Activated T-helper 1 cell treated with anti-CD3 and anti-CD28 coated beads, Interleukin-12 subunit alpha, Interleukin-12 subunit beta, Interleukin-2, Interleukin-4 antibody, amounts not matched to agents 30 ng/mL and 10 ng/mL and 1 ng/mL, durations not matched to agents 14 hours and 24 hours and 36 hours (primary cell): ENCODE data around the gene UNC119B. TPM values are rescaled to one million over a fixed set of nuclear protein-coding genes. Genes with fewer than 3 reads are reported as not detected.

Source experiments
- DNase-seq: peaks from one replicate; pipeline ENCODE4 v3.0.0; 2021; ENCODE audit warnings: low spot score
- H3K27ac Mint-ChIP-seq: one replicate; pipeline ENCODE4 v1.8.0; 2021; ENCODE audit warnings: mild to moderate bottlenecking, mixed read lengths
- H3K27me3 Mint-ChIP-seq: one replicate; pipeline ENCODE4 v1.8.0; 2022; ENCODE audit warnings: mild to moderate bottlenecking, moderate library complexity, mixed read lengths; ENCODE audit not compliant: insufficient read depth
- H3K36me3 Mint-ChIP-seq: one replicate; pipeline ENCODE4 v1.8.0; 2021; ENCODE audit warnings: low read depth, mixed read lengths
- H3K4me1 Mint-ChIP-seq: one replicate; pipeline ENCODE4 v1.8.0; 2021; ENCODE audit warnings: low read depth, mixed read lengths
- H3K4me3 Mint-ChIP-seq: one replicate; pipeline ENCODE4 v1.8.0; 2021; ENCODE audit warnings: mild to moderate bottlenecking, moderate library complexity, mixed read lengths
- H3K9me3 Mint-ChIP-seq: one replicate; pipeline ENCODE4 v1.8.0; 2021; ENCODE audit warnings: mixed read lengths
- intact Hi-C: fragments of 100-400 bp; cut with micrococcal nuclease; formaldehyde crosslinking; loops from one replicate; pipeline ENCODE4 v1.15.1; 2024
- total RNA-seq: library from RNA; stranded (reverse); gene quantifications from 2 replicates; pipeline ENCODE4 v1.2.3, GENCODE V29; 2022

Gene UNC119B
- total RNA-seq, 1 donor from 2014 or later, result 24.6 TPM

GRCh38 chr12:120758798-120759590, 48.7 kb downstream of the UNC119B start:
- DNase-seq, result no peak
- H3K36me3 Mint-ChIP-seq, result peaks cover 11% of the 10 kb centered on the region
- H3K9me3 Mint-ChIP-seq, result peaks cover 9% of the 10 kb centered on the region
- H3K27me3 Mint-ChIP-seq, result no peaks in the 10 kb centered on the region
- H3K4me1 Mint-ChIP-seq, result peaks cover 8% of the 10 kb centered on the region
- no peak overlapping the region for H3K27ac Mint-ChIP-seq
- H3K4me3 Mint-ChIP-seq, result no peak overlapping the region
- intact Hi-C loops, result no loop called here

- no peaks in the 10 kb centered on the region for H3K27me3 Mint-ChIP-seq
- peaks cover 9% of the 10 kb centered on the region for H3K9me3 Mint-ChIP-seq
- DNase-seq, result no peak
- intact Hi-C loops, result no loop called here
- peaks cover 8% of the 10 kb centered on the region for H3K4me1 Mint-ChIP-seq
- no peak overlapping the region for H3K27ac Mint-ChIP-seq
- no peak overlapping the region for H3K4me3 Mint-ChIP-seq
- peaks cover 17% of the 10 kb centered on the region for H3K36me3 Mint-ChIP-seq
Measured at GRCh38 chr12:120759591-120760348, 49.5 kb downstream of the UNC119B start.

DNA sequence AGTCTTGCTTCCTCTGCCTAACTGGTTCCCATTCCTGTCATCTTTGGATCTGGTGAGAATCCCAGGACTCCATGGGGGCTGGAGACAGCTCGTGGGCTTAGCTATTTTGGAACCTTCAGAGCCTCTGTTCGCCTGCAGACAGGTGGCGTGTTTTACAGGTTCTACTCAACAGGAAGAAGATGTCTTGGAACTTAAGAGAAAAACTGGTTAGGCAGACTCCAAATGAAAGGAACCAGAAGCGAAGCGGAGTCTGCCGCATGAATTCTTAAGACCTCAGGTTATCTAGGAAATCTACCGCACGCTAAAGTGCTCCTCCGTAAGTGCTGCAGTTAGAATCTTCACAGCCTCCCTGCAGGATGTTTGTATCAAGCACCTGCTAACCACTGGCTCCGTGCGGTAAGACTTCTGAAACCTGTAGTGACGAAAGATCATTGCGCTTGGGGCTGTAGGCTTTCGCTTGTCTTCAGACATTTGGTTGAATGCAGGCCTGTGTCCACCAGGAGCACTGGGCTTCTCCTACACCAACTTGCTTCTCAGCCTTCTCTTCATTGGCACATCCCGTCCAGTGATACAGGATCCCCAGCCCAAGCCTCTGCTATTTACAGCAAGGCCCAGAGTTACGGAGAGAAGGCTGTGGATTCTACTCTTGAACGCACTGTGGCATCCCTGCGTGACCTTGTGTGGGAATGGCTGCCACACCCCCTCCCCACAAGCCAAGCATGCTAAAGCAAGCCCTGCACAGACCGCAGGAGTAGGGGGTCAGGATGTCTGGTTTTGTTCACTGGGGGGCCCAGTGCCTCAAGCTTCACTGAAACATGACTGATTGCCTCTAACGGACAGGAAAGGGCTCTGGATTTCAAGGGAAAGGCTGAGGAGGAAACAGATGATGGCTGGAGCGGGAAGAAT, 50.3 kb downstream of the UNC119B start:
- DNase-seq, result peak; percentile 8
- H3K27ac Mint-ChIP-seq, result peak overlapping the region; percentile 52
- no peaks in the 10 kb centered on the region for H3K27me3 Mint-ChIP-seq
- H3K4me3 Mint-ChIP-seq, result peak overlapping the region; percentile 15
- H3K4me1 Mint-ChIP-seq, result peaks cover 8% of the 10 kb centered on the region
- H3K9me3 Mint-ChIP-seq, result peaks cover under 1% of the 10 kb centered on the region
- intact Hi-C loops, result no loop called here
- peaks cover 17% of the 10 kb centered on the region for H3K36me3 Mint-ChIP-seq

DNA sequence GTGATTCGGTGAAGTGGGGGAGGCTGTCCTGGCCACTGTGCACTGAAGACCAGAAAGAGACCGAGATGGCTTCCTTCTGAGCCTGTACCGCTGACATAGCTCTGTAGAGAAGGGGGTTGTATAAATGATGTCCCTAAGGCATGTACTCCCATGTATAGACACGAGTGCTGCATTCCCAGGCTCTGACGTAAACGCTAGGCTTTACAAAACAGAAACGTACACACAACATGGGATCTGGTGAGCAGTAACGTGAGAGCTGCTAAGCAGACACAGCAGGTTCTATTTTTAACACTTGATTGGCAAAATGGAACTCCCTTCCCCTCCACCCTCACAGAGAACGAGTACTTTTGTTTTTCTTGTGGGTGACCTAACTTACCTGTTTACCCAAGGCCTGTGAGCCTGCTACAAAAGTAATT, 51.3 kb downstream of the UNC119B start:
- Mint-ChIP-seq H3K27ac (no peak overlapping the region), H3K9me3 (no peaks in the 10 kb centered on the region), H3K4me1 (peaks cover 8% of the 10 kb centered on the region), H3K27me3 (no peaks in the 10 kb centered on the region), H3K4me3 (no peak overlapping the region), H3K36me3 (peaks cover 18% of the 10 kb centered on the region)
- DNase-seq, result no peak
- intact Hi-C loops, result no loop called here

DNA sequence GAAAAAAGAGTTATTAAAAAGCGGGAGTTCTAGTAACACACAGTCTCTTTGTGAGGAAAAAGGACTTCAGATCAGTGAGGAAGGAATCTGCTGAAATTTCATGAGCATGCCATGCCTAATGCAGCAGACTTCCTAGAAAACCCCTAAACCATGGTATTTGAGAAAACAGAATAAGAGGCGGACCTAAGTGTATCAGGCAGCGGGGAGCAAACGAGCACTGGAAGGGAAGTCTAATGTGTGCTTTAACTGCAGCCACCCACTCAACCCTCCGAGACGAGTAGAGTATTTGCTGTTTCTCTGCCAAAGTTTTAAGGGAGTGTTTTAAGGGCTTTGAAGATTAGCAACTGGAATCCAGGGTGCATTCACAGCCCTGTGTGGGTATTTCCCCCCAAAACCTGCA, 51.8 kb downstream of the UNC119B start:
- no peak for DNase-seq
- intact Hi-C loops, result no loop called here
- Mint-ChIP-seq H3K27ac (no peak overlapping the region), H3K9me3 (no peaks in the 10 kb centered on the region), H3K4me3 (no peak overlapping the region), H3K4me1 (peaks cover 8% of the 10 kb centered on the region), H3K27me3 (no peaks in the 10 kb centered on the region), H3K36me3 (peaks cover 21% of the 10 kb centered on the region)

DNA sequence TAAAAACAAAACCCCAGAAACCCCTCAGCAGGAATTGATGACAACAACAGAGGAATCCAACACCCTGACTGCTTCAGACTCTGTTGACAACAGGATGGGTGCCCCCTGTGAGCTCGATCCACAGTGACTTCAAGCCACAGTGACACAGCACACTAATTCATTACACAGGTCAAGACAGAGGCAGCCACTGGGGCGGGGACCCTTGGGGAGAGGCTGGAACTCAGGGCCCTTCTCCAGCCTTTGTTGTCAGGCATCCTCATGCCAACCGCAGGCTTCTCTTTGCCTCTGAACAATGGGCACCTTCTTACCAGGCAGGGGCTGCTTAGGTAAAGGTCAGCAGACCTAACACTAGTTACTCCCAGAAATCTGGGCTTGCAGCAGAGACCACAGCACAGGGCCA, 53.0 kb downstream of the UNC119B start:
- no peak overlapping the region for H3K4me3 Mint-ChIP-seq
- H3K36me3 Mint-ChIP-seq, result peaks cover 23% of the 10 kb centered on the region
- DNase-seq, result no peak
- intact Hi-C loops, result no loop called here
- no peaks in the 10 kb centered on the region for H3K9me3 Mint-ChIP-seq
- peaks cover 8% of the 10 kb centered on the region for H3K4me1 Mint-ChIP-seq
- H3K27me3 Mint-ChIP-seq, result no peaks in the 10 kb centered on the region
- no peak overlapping the region for H3K27ac Mint-ChIP-seq

DNA sequence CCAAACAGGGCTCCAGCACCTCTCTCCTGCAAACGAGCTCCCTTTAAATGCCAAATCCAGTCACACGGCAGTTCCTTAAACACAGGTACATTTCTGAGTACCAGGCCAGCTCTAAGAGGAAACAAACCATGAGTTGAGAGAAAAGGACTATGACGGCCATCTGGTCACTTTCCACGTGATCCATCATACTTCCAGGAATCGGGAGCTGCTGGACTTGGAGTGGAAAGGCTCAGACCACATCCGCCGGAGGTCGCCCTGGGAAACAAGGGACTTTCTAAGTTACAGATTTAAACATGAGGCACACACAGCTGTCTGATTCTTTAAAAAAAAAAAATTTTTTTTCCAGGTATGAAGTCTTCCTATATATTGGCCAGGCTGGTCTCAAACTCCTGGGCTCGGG, 54.6 kb downstream of the UNC119B start:
- no peaks in the 10 kb centered on the region for H3K27me3 Mint-ChIP-seq
- intact Hi-C loops, result no loop called here
- DNase-seq, result no peak
- H3K27ac Mint-ChIP-seq, result no peak overlapping the region
- H3K4me1 Mint-ChIP-seq, result peaks cover 8% of the 10 kb centered on the region
- no peak overlapping the region for H3K4me3 Mint-ChIP-seq
- H3K36me3 Mint-ChIP-seq, result peaks cover 27% of the 10 kb centered on the region
- no peaks in the 10 kb centered on the region for H3K9me3 Mint-ChIP-seq

DNA sequence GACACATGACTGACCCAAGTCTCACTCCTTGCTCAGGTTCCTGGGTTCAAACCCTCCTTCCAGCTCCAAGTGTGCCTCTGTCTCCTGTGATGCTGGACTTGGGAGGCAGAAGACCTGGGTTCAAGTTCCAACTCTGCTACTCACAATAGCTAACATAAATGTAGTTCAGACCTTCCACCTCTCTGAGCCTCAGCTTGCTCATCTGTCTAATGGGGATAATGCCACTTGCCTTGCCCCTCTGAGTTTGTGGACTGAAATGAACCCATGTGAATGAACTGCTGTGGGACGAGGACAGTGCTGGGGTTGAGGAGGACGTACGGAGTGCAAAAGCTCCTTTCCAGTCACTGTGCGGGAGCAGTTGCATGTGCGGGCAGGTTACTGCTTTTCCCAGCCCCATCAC, 56.3 kb downstream of the UNC119B start:
- Mint-ChIP-seq H3K27ac (no peak overlapping the region), H3K4me1 (no peaks in the 10 kb centered on the region), H3K27me3 (no peaks in the 10 kb centered on the region), H3K4me3 (no peak overlapping the region), H3K36me3 (peaks cover 26% of the 10 kb centered on the region), H3K9me3 (no peaks in the 10 kb centered on the region)
- DNase-seq, result no peak
- intact Hi-C loops, result no loop called here

- H3K27ac Mint-ChIP-seq, result no peak overlapping the region
- peaks cover 22% of the 10 kb centered on the region for H3K36me3 Mint-ChIP-seq
- intact Hi-C loops, result no loop called here
- H3K4me3 Mint-ChIP-seq, result no peak overlapping the region
- H3K27me3 Mint-ChIP-seq, result no peaks in the 10 kb centered on the region
- no peaks in the 10 kb centered on the region for H3K9me3 Mint-ChIP-seq
- DNase-seq, result no peak
- H3K4me1 Mint-ChIP-seq, result no peaks in the 10 kb centered on the region
Measured at GRCh38 chr12:120767071-120768024, 57.1 kb downstream of the UNC119B start.

GRCh38 chr12:120771097-120771496, 60.8 kb downstream of the UNC119B start:
- Mint-ChIP-seq H3K4me3 (no peak overlapping the region), H3K36me3 (peaks cover 25% of the 10 kb centered on the region), H3K4me1 (peaks cover 24% of the 10 kb centered on the region), H3K27ac (no peak overlapping the region), H3K27me3 (no peaks in the 10 kb centered on the region), H3K9me3 (no peaks in the 10 kb centered on the region)
- intact Hi-C loops, result no loop called here
- no peak for DNase-seq
